K562 (cell line): ENCODE data around the gene PRDM16. TPM values are rescaled to one million over a fixed set of nuclear protein-coding genes. Genes with fewer than 3 reads are reported as not detected.

Source experiments
- ATAC-seq: fragments of 200-7000 bp; cut with Tn5 transposase; 3 replicates; pipeline ENCODE4 v1.9.1; 2020; ENCODE audit warnings: moderate library complexity
- BruUV-seq: library from RNA; stranded (reverse); fragments of 400-500 nt; replicated peaks from 2 replicates; lab custom pipeline; 2021; lab: Mats Ljungman, UMichigan
- CTCF ChIA-PET: fragments of 300-600 bp; formaldehyde crosslinking; extraction: SDS; loops from one replicate; lab custom pipeline; 2021; ENCODE audit warnings: low intra/inter-chr PET ratio; lab: Yijun Ruan, JAX
- POLR2A ChIA-PET: fragments of 300-600, 350-650 bp; sonication (Branson Sonifier 250); formaldehyde crosslinking; extraction: SDS; loops from one replicate; lab custom pipeline; 2021; ENCODE audit warnings: antibody characterized with exemption, inconsistent platforms; lab: Yijun Ruan, JAX
- DNase-seq, 4 experiments: peaks; one replicate each; pipeline versions ENCODE4 v3.0.0 to v3.0.0-alpha.2; 2011 to 2018; ENCODE audit warnings: low spot score in 3 of 4, mixed read lengths in 3 of 4; ENCODE audit errors: extremely low read depth in 1 of 4
- FAIRE-seq: peaks from 2 replicates; lab custom pipeline; 2011; peaks lifted over from hg19 to GRCh38; lab: Jason Lieb, UNC
- H2AFZ ChIP-seq: 2 replicates; pipeline ENCODE4 v1.6.0; 2011; ENCODE audit warnings: low read depth, low read length, control low read depth, inconsistent platforms
- H3K27ac ChIP-seq: fragments of 200-600 bp; 3 replicates; pipeline ENCODE4 v1.8.0; 2011; ENCODE audit warnings: low read depth, mild to moderate bottlenecking, control low read depth, inconsistent platforms, low read length, moderate library complexity, mixed read lengths; ENCODE audit errors: extremely low read depth
- H3K27me3 ChIP-seq, 2 experiments: fragments of 300-600 bp in 1 of 2; 2 replicates in 1 of 2; 3 replicates in 1 of 2; pipeline versions ENCODE4 v1.6.0 to v1.8.0; 2011; ENCODE audit warnings: inconsistent platforms in 2 of 2, low read length in 2 of 2, mild to moderate bottlenecking in 1 of 2, mixed read lengths in 1 of 2, moderate library complexity in 1 of 2; ENCODE audit not compliant: control insufficient read depth in 2 of 2, insufficient read depth in 2 of 2
- H3K36me3 ChIP-seq: fragments of 300-600 bp; 3 replicates; pipeline ENCODE4 v1.8.0; 2011; ENCODE audit warnings: mild to moderate bottlenecking, low read length, inconsistent platforms; ENCODE audit not compliant: control insufficient read depth, insufficient read depth
- H3K4me1 ChIP-seq, 2 experiments: fragments of 200-600 bp in 1 of 2; replicated peaks in 1 of 2; 2 replicates in 1 of 2; 3 replicates in 1 of 2; pipeline versions ENCODE4 v1.5.1 to v1.8.0; 2011; ENCODE audit warnings: inconsistent platforms in 2 of 2, low read length in 2 of 2, mild to moderate bottlenecking in 1 of 2, mixed read lengths in 1 of 2, moderate library complexity in 1 of 2; ENCODE audit not compliant: control insufficient read depth in 2 of 2, insufficient read depth in 2 of 2
- H3K4me2 ChIP-seq: 2 replicates; pipeline ENCODE4 v1.6.1; 2011; ENCODE audit warnings: low read length, control low read depth, inconsistent platforms, mixed read lengths; ENCODE audit not compliant: insufficient read depth
- H3K4me3 ChIP-seq: fragments of 200-600 bp; sonication (generic), shearing (Covaris generic); 2 replicates; pipeline ENCODE4 v1.5.1; 2016; ENCODE audit warnings: control low read depth, inconsistent platforms
- H3K79me2 ChIP-seq: fragments of 200-600 bp; 3 replicates; pipeline ENCODE4 v1.8.0; 2011; ENCODE audit warnings: low read length, inconsistent platforms; ENCODE audit not compliant: control insufficient read depth, insufficient read depth
- H3K9ac ChIP-seq, 2 experiments: 2 replicates each; pipeline versions ENCODE4 v1.6.0 to v1.6.1; 2011; ENCODE audit warnings: low read depth in 2 of 2, low read length in 2 of 2, control low read depth in 1 of 2, inconsistent platforms in 1 of 2, mild to moderate bottlenecking in 1 of 2, mixed read lengths in 1 of 2; ENCODE audit not compliant: insufficient read depth in 1 of 2
- H3K9me1 ChIP-seq: one replicate; pipeline ENCODE4 v1.6.0; 2011; ENCODE audit warnings: inconsistent platforms, mild to moderate bottlenecking, low read length, moderate library complexity; ENCODE audit not compliant: control insufficient read depth, insufficient read depth
- H3K9me3 ChIP-seq: replicated peaks from 2 replicates; pipeline ENCODE4 v1.5.1; 2011; ENCODE audit warnings: low read depth, low read length, inconsistent platforms; ENCODE audit not compliant: control insufficient read depth, insufficient read depth
- H4K20me1 ChIP-seq: replicated peaks from 2 replicates; pipeline ENCODE4 v1.6.1; 2011; ENCODE audit warnings: low read length, inconsistent platforms, mixed read lengths; ENCODE audit not compliant: control insufficient read depth, insufficient read depth
- FOS ChIP-seq: IDR thresholded peaks from 3 replicates; pipeline ENCODE4 v1.6.1; 2011; ENCODE audit not compliant: insufficient read length; ENCODE audit errors: extremely low read depth
- HIVEP1 ChIP-seq: fragments of 250-450 bp; sonication (Bioruptor Pico); IDR thresholded peaks from 2 replicates; pipeline ENCODE4 v1.4.0; 2020; ENCODE audit warnings: mild to moderate bottlenecking
- IRF2 ChIP-seq: sonication (generic); formaldehyde crosslinking; IDR thresholded peaks from 2 replicates; pipeline ENCODE4 v1.8.1; 2022; ENCODE audit warnings: mild to moderate bottlenecking, missing genetic modification reagents
- KLF10 ChIP-seq: fragments of 250-450 bp; sonication (Bioruptor Pico); IDR thresholded peaks from 2 replicates; pipeline ENCODE4 v1.6.1; 2021; ENCODE audit warnings: matching md5 sums
- NBN ChIP-seq: fragments of 450-650 bp; IDR thresholded peaks from 2 replicates; pipeline ENCODE4 v1.6.1; 2016; ENCODE audit warnings: low read depth, mild to moderate bottlenecking
- NCOA2 ChIP-seq, 2 experiments: fragments of 450-650 bp; IDR thresholded peaks; 2 replicates each; pipeline ENCODE4 v1.6.1; 2018; ENCODE audit warnings: mild to moderate bottlenecking in 2 of 2, moderate library complexity in 1 of 2; ENCODE audit not compliant: partially characterized antibody in 2 of 2
- NFE2 ChIP-seq: IDR thresholded peaks from 2 replicates; pipeline ENCODE4 v1.6.1; 2014; ENCODE audit warnings: antibody characterized with exemption, low read depth
- RBM15 ChIP-seq: fragments of 200-400 bp; formaldehyde crosslinking; IDR thresholded peaks from 2 replicates; pipeline ENCODE4 v1.6.1; 2018; ENCODE audit warnings: mild to moderate bottlenecking, low read length, moderate library complexity; ENCODE audit not compliant: insufficient read depth
- RFX5 ChIP-seq: IDR thresholded peaks from 2 replicates; pipeline ENCODE4 v1.6.1; 2011; ENCODE audit warnings: low read depth, mild to moderate bottlenecking, improper control_type of control experiment, low read length
- TCFL5 ChIP-seq: fragments of 250-450 bp; sonication (Bioruptor Pico); conservative IDR thresholded peaks from 2 replicates; pipeline ENCODE4 v1.6.1; 2021; ENCODE audit warnings: mild to moderate bottlenecking, moderate library complexity, matching md5 sums
- ZNF282 ChIP-seq: sonication (generic); formaldehyde crosslinking; IDR thresholded peaks from 2 replicates; pipeline ENCODE4 v1.8.1; 2023; ENCODE audit warnings: missing genetic modification reagents
- ZNF644 ChIP-seq: fragments of 200-800 bp; sonication (Bioruptor generic); IDR thresholded peaks from 2 replicates; pipeline ENCODE4 v1.6.1; 2016; ENCODE audit warnings: low read depth, missing genetic modification characterization, missing compliant biosample characterization
- ZNF696 ChIP-seq: fragments of 250-450 bp; sonication (Bioruptor Pico); conservative IDR thresholded peaks from 2 replicates; pipeline ENCODE4 v1.4.0; 2020; ENCODE audit warnings: mild to moderate bottlenecking, moderate library complexity
- WGBS: fragments of 100-300 bp; shearing (Covaris generic); methylation state at CpG from one replicate; pipeline ENCODE4 v1.1.6; 2016; ENCODE audit warnings: low coverage, mixed read lengths; ENCODE audit not compliant: insufficient coverage; ENCODE audit errors: missing lambda C conversion rate; 5-methylcytosine and 5-hydroxymethylcytosine counted together
- in situ Hi-C: fragments of 300-500 bp; cut with MboI; formaldehyde crosslinking; loops from 4 replicates; pipeline ENCODE4 v1.15.0; 2018; ENCODE audit warnings: inconsistent platforms, mixed read lengths
- intact Hi-C: fragments of 100-400 bp; cut with micrococcal nuclease; formaldehyde crosslinking; loops from 2 replicates; pipeline ENCODE4 v1.14.2; 2022
- polyA plus RNA-seq, 8 experiments: library from polyadenylated mRNA; depleted of rRNA in 4 of 8; stranded (reverse) in 5 of 8; unstranded in 3 of 8; fragments of >200 nt; fragmentation: Nextera tagmentation in 2 of 8; fragmentation: Illumina TruSeq in 1 of 8; extraction: Ambion mirVana in 2 of 8; extraction: Trizol in 1 of 8; gene quantifications; 2 replicates each; pipeline versions ENCODE4 v1.2.1 to v1.2.3, GENCODE V29; 2011 to 2014; ENCODE audit warnings: inconsistent platforms in 1 of 8, missing spikeins in 1 of 8
- total RNA-seq, 7 experiments: library from RNA; depleted of rRNA in 6 of 7; stranded (reverse); fragments of >200 nt in 6 of 7; fragmentation: Illumina TruSeq in 2 of 7; extraction: Trizol in 2 of 7; gene quantifications; 2 replicates each; pipeline versions ENCODE4 v1.2.1 to v1.2.3, GENCODE V29; 2011 to 2021; ENCODE audit warnings: low replicate concordance in 1 of 7
- TF ChIP-seq, protein P1 (sequence below): fragments of 250-450 bp; sonication (Bioruptor Pico); IDR thresholded peaks from 2 replicates; pipeline ENCODE4 v1.5.0; 2021
- TF ChIP-seq, protein P2 (sequence below): fragments of 450-650 bp; formaldehyde crosslinking; IDR thresholded peaks from 2 replicates; pipeline ENCODE4 v1.4.0; 2020; ENCODE audit warnings: mild to moderate bottlenecking, moderate library complexity
- TF ChIP-seq, protein P3 (sequence below), 2 experiments: IDR thresholded peaks in 1 of 2; conservative IDR thresholded peaks in 1 of 2; 2 replicates each; pipeline ENCODE4 v1.6.1; 2016; ENCODE audit warnings: low read depth in 2 of 2, mild to moderate bottlenecking in 1 of 2, missing compliant biosample characterization in 1 of 2, missing genetic modification characterization in 1 of 2, moderate library complexity in 1 of 2

PRDM16 gene
- total and polyA plus RNA-seq, 9 of the 15 experiments (the other 6 are each of a cell fraction or from before 2014, with no cell fraction given) = 0.10 to 0.27 TPM; not detected in 7

DNA sequence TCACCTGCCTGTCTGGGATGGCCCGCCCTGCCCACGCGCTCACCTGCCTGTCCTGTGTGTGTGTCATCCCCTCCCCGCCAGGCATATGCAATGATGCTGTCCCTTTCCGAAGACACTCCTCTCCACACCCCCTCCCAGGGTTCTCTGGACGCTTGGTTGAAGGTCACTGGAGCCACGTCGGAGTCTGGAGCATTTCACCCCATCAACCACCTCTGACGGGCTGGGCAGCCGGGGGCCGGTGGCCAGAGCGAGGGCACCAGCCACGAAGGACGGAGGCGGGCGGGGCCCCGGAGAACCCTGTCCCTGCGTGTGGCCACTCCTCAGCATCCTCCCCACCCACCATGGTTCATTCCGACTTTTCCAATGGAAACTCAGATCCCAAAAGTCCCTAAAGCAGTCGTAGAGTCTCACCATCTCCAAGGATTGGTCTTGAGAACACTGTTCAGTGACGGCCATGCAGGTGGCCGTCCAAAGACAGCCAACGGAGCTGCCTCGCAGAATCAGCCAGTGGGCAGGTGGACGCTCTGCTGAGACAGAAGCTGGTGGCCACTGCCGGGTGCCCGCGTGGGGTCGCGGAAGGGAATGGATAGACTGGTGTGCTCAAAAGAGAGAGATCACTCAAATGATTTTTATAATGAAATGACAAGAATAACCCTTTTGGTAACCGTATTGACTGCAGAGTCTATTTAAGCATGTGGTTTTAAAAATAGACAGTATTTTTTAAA, 364.8 kb downstream of the PRDM16 start:
- FAIRE-seq (no peak), ATAC-seq (no peak), DNase-seq (no peak)
- BruUV-seq = no TSS peak
- no peak overlapping the region for H2AFZ ChIP-seq
- H3K27ac ChIP-seq = no peak overlapping the region
- peaks cover 18% of the 10 kb centered on the region for H4K20me1 ChIP-seq
- in situ Hi-C loops (no loop called here), intact Hi-C loops (no loop called here)
- no peaks in the 10 kb centered on the region for H3K9me3 ChIP-seq
- H3K9me1 ChIP-seq = peaks cover 3% of the 10 kb centered on the region
- ChIA-PET POLR2A (interaction anchor here (0.6 to 0.8 kb wide), 2 partner anchors 8 to 48 kb away, joined by 3 to 4 read pairs; no protein-coding TSS in a partner anchor), CTCF (no interaction called here)
- peaks cover 0 to 13% of the 10 kb centered on the region in 2 experiments; a peak in 1 of 5 replicates for H3K4me1 ChIP-seq
- no peak overlapping the region for H3K4me2 ChIP-seq
- H3K27me3 ChIP-seq = peaks cover 44 to 87% of the 10 kb centered on the region in 2 experiments; a peak in 4 of 5 replicates
- no peaks in the 10 kb centered on the region for H3K36me3 ChIP-seq
- H3K9ac ChIP-seq = no peak overlapping the region
- no peaks in the 10 kb centered on the region for H3K79me2 ChIP-seq
- no peak overlapping the region for H3K4me3 ChIP-seq
- 1% methylated on average over 30 of the region's 31 CpGs for WGBS
- TF ChIP-seq KLF10 (CRISPR knock-in tag) (no peak), ZNF282 (CRISPR knock-in tag) (no peak), ZNF644 (tag) (no peak), ZNF696 (CRISPR knock-in tag) (no peak), TCFL5 (CRISPR knock-in tag) (no peak), NCOA2 (IDR thresholded peaks at IDR 0.05; ENCODE audit: partially characterized antibody in 2 of 2) (no peak), NFE2 (no peak), NBN (no peak), FOS (no peak), RFX5 (no peak), IRF2 (CRISPR knock-in tag) (no peak), HIVEP1 (no peak), RBM15 (no peak)
- TF ChIP-seq, protein P1, sequence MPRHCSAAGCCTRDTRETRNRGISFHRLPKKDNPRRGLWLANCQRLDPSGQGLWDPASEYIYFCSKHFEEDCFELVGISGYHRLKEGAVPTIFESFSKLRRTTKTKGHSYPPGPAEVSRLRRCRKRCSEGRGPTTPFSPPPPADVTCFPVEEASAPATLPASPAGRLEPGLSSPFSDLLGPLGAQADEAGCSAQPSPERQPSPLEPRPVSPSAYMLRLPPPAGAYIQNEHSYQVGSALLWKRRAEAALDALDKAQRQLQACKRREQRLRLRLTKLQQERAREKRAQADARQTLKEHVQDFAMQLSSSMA (CRISPR knock-in tag) = no peak
- TF ChIP-seq, protein P2, sequence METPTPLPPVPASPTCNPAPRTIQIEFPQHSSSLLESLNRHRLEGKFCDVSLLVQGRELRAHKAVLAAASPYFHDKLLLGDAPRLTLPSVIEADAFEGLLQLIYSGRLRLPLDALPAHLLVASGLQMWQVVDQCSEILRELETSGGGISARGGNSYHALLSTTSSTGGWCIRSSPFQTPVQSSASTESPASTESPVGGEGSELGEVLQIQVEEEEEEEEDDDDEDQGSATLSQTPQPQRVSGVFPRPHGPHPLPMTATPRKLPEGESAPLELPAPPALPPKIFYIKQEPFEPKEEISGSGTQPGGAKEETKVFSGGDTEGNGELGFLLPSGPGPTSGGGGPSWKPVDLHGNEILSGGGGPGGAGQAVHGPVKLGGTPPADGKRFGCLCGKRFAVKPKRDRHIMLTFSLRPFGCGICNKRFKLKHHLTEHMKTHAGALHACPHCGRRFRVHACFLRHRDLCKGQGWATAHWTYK (CRISPR knock-in tag) = no peak
- TF ChIP-seq, protein P3, sequence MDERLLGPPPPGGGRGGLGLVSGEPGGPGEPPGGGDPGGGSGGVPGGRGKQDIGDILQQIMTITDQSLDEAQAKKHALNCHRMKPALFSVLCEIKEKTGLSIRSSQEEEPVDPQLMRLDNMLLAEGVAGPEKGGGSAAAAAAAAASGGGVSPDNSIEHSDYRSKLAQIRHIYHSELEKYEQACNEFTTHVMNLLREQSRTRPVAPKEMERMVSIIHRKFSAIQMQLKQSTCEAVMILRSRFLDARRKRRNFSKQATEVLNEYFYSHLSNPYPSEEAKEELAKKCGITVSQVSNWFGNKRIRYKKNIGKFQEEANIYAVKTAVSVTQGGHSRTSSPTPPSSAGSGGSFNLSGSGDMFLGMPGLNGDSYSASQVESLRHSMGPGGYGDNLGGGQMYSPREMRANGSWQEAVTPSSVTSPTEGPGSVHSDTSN (CRISPR knock-in tag; IDR thresholded peaks at IDR 0.05; ENCODE audit: low read depth) = no peak
- TF ChIP-seq, protein P3 (tag; conservative IDR thresholded peaks at IDR 0.05; ENCODE audit: low read depth) = no peak
